Tibial nerve (tissue), 4 donors: ENCODE results near the gene NCAPH2. TPM values are rescaled to one million over a fixed set of nuclear protein-coding genes. Genes with fewer than 3 reads are reported as not detected.

ENCODE experiments used
- DNase-seq, 2 donors: peaks; one replicate each; pipeline ENCODE4 v3.0.0-alpha.2; 2019; ENCODE audit warnings: low spot score in 2 of 2
- H3K27ac ChIP-seq, 4 donors: fragments of 200-600 bp; sonication (generic) in 3 of 4; one replicate each; pipeline ENCODE4 v1.5.1; 2017 to 2019; ENCODE audit warnings: mild to moderate bottlenecking in 1 of 4
- H3K27me3 ChIP-seq, 2 donors: fragments of 200-600 bp; sonication (generic) in 1 of 2; one replicate each; pipeline versions ENCODE4 v1.5.1 to v1.6.0; 2017 to 2019
- H3K36me3 ChIP-seq, 3 donors: fragments of 200-600 bp; sonication (generic); one replicate each; pipeline ENCODE4 v1.5.1; 2018 to 2019
- H3K4me1 ChIP-seq, 4 donors: fragments of 200-600 bp; sonication (generic) in 3 of 4; one replicate each; pipeline ENCODE4 v1.5.1; 2017 to 2019
- H3K4me3 ChIP-seq, 4 donors: fragments of 200-600 bp; sonication (generic) in 3 of 4; one replicate each; pipeline ENCODE4 v1.5.1; 2017 to 2019; ENCODE audit warnings: mild to moderate bottlenecking in 1 of 4, moderate library complexity in 1 of 4
- H3K9me3 ChIP-seq, 4 donors: fragments of 200-600 bp; sonication (generic) in 3 of 4; one replicate each; pipeline ENCODE4 v1.5.1; 2017 to 2019
- EP300 ChIP-seq, 2 donors: sonication (generic); formaldehyde crosslinking; IDR thresholded peaks; one replicate each; pipeline ENCODE4 v1.6.1; 2017; ENCODE audit warnings: antibody characterized with exemption in 2 of 2, mild to moderate bottlenecking in 1 of 2
- POLR2A ChIP-seq, 2 donors: fragments of 450-650 bp; IDR thresholded peaks; one replicate each; pipeline ENCODE4 v1.6.1; 2017; ENCODE audit warnings: antibody characterized with exemption in 2 of 2, mild to moderate bottlenecking in 2 of 2, moderate library complexity in 2 of 2
- WGBS, 2 donors: methylation state at CpG; one replicate each; pipeline ENCODE4 v1.1.5; 2018; 5-methylcytosine and 5-hydroxymethylcytosine counted together
- total RNA-seq, 4 donors: library from RNA; depleted of rRNA; stranded (reverse); fragments of >200 nt; gene quantifications; one replicate each; pipeline ENCODE4 v1.1.0, GENCODE V29; 2016
- TF ChIP-seq, protein P1 (sequence below), 5 experiments: fragments of 200-600 bp in 3 of 5; fragments of 450-650 bp in 2 of 5; sonication (generic) in 3 of 5; IDR thresholded peaks; one replicate each; pipeline ENCODE4 v1.5.1; 2016 to 2019; ENCODE audit warnings: antibody characterized with exemption in 5 of 5, mild to moderate bottlenecking in 3 of 5, moderate library complexity in 2 of 5

Gene NCAPH2
- total RNA-seq, 4 donors from 2014 or later, result 43.9 to 57.3 (median 45.0) TPM

DNA sequence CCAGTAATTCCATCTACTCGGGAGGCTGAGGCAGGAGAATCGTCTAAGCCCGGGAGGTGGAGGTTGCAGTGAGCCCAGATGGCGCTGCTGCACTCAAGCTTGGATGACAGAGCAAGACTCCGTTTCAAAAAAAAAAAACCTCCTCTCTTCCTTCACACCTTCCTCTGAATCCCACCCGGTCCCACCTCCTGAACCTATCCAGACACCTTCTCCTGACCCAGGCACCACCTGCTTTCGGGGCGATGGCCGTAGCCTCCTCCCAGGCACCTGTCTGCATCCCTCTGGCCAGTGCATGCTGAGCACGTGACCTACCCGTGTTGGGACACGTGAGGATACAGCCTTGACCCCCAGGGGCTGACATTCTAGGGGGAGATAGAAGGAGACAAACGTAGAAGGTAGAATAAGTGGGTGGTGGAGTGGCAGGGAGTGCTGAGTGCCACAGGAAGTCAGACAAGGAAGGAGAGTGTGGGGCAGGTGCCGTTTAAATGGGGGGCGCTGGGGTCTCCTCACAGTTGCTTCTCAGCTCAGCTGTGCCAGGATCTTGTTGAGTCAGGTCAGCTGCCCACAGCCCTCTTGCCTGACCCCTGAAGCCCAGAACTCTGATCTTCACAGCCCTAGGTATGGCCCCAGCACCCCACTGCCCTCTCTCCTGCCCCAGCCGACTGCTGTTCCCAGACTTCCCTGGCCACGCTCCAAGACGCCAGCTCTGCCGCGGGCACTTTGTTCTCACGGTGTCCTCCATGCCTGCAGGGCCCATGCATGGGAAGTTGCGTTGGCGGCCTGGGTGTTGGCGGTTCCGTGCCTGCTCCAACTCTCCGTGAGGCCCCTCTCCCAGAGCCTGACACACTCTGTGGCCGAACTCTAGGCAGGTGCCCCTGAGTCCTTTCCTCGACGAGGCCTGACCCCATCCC is 22.5 kb upstream of the NCAPH2 start:
- no peak for DNase-seq
- Histone ChIP-seq H3K27ac (no peak overlapping the region), H3K9me3 (no peaks in the 10 kb centered on the region), H3K4me3 (no peak overlapping the region), H3K4me1 (peaks cover 0 to 14% (median 7%) of the 10 kb centered on the region in 4 donors), H3K36me3 (no peaks in the 10 kb centered on the region), H3K27me3 (peaks cover 4 to 55% of the 10 kb centered on the region in 2 donors)
- no peak for TF ChIP-seq POLR2A (IDR thresholded peaks at IDR 0.05)
- TF ChIP-seq, protein P1, sequence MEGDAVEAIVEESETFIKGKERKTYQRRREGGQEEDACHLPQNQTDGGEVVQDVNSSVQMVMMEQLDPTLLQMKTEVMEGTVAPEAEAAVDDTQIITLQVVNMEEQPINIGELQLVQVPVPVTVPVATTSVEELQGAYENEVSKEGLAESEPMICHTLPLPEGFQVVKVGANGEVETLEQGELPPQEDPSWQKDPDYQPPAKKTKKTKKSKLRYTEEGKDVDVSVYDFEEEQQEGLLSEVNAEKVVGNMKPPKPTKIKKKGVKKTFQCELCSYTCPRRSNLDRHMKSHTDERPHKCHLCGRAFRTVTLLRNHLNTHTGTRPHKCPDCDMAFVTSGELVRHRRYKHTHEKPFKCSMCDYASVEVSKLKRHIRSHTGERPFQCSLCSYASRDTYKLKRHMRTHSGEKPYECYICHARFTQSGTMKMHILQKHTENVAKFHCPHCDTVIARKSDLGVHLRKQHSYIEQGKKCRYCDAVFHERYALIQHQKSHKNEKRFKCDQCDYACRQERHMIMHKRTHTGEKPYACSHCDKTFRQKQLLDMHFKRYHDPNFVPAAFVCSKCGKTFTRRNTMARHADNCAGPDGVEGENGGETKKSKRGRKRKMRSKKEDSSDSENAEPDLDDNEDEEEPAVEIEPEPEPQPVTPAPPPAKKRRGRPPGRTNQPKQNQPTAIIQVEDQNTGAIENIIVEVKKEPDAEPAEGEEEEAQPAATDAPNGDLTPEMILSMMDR (IDR thresholded peaks at IDR 0.05), result no peak
- TF ChIP-seq EP300 (IDR thresholded peaks at IDR 0.05), result no peak
- WGBS, 2 donors, result 65 to 70% methylated on average over 29 of the region's 29 CpGs

DNA sequence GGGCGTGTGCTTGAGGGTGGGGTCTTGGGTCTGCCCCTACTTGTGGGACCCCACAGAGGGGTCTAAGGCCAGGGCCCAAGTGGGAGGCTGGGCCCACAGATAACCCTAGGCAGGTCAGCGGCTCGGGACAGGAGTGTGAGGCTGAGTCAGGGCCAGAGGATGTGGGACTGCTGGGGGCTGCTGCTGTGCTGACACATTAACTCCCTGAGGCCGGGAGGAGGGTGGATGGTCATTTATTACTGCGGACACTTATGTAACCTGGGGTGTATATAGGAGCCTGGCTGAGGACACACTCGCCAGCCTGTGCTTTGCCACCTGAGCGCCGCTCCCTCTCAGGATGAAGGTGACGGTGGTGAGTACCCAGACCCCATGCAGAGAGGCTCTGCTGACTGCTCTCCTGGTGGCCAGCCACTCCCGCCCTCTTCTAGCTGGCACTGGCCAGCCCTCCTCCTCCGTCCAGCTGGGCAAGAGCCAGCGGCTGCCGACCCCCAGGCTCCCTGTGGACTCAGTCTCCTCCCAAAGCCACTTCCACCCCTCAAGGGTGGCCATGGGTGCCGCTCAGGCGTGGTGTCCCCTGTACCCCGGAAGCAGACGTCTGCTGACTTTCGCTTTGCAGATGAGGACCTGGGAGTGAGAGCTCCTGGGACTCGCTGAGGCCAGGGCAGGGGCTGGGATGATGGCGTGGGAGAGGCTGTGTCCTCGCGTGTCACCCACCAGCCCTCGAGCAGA is 21.3 kb upstream of the NCAPH2 start, which contains the start of gene MIOX:
TSS of gene MIOX (plus strand) at position 299 of the 729 bp plus-strand sequence. CDS start at position 338, 39 bp downstream.
- Histone ChIP-seq H3K4me3 (no peak within 1 kb of the TSS), H3K9me3 (no peaks in the 10 kb centered on the region), H3K27ac (no peak within 1 kb of the TSS), H3K4me1 (peaks cover 0 to 9% (median 2%) of the 10 kb centered on the region in 4 donors), H3K27me3 (peaks cover 4 to 44% of the 10 kb centered on the region in 2 donors), H3K36me3 (no peaks in the 10 kb centered on the region)
- TF ChIP-seq POLR2A (IDR thresholded peaks at IDR 0.05), result no peak
- TF ChIP-seq, protein P1 (IDR thresholded peaks at IDR 0.05), result no peak
- no peak for TF ChIP-seq EP300 (IDR thresholded peaks at IDR 0.05)
- WGBS, 2 donors, result 61 to 76% methylated on average over 10 to 20 of the region's 23 CpGs
- no peak for DNase-seq

DNA sequence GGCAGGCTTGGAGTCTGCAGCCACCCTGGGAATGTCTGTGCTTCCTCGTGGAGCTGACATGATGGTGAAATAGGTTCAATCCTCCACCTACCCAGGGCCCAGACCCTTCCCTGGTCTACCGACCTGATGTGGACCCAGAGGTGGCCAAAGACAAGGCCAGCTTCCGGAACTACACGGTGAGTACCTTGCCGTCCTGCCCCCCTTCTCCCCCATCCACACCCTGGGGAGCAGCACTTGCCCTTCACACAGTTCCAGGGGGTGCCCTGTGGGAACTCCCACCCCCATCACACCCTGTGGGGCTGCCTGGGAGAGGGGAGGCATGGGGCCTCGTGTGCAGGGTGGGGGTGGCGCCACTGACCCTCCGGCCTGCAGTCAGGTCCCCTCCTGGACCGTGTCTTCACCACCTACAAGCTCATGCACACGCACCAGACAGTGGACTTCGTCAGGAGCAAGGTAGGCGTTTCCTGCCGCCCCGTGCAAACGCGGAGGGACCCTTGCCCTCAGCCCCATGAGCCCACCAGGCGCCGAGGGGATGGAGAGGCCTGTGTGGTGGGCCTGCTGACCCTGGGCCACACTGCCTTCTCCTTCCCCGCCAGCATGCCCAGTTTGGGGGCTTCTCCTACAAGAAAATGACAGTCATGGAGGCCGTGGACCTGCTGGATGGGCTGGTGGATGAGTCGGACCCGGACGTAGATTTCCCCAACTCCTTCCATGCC is 20.6 kb upstream of the NCAPH2 start:
- no peaks in the 10 kb centered on the region for H3K9me3 ChIP-seq
- DNase-seq, result no peak
- TF ChIP-seq EP300 (IDR thresholded peaks at IDR 0.05), result no peak
- TF ChIP-seq POLR2A (IDR thresholded peaks at IDR 0.05), result no peak
- TF ChIP-seq, protein P1 (IDR thresholded peaks at IDR 0.05), result no peak
- H3K36me3 ChIP-seq, result no peaks in the 10 kb centered on the region
- peaks cover 0 to 36% of the 10 kb centered on the region in 2 donors for H3K27me3 ChIP-seq
- H3K4me1 ChIP-seq, result peaks cover 0 to 1% (median 0%) of the 10 kb centered on the region in 4 donors
- 79 to 83% methylated on average over 19 to 23 of the region's 23 CpGs for WGBS, 2 donors
- H3K27ac ChIP-seq, result no peak overlapping the region
- no peak overlapping the region for H3K4me3 ChIP-seq

DNA sequence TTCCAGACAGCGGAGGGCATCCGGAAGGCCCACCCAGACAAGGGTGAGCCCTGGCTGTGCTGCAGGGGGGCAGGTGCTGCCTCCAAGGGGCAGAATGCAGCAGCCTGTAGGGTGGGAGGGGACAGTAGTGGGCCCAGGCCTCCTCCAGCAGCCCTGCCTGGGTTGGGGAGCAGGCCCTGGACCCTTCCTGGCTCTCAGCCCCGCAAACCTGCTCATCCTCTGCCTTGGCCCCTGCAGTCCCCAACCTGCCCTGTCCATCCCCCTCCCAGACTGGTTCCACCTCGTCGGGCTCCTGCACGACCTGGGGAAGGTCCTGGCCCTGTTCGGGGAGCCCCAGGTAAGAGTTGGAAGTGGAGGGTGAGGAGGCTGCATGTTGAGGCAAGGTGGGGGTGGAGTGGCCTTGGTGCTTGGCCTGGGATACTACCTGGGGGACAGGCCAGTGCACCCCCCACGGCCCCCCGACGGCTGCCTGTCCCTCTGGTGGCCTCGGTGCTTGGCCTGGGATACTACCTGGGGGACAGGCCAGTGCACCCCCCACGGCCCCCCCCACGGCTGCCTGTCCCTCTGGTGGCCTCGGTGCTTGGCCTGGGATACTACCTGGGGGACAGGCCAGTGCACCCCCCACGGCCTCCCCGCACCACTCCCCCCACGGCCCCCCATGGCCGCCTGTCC is 19.9 kb upstream of the NCAPH2 start:
- no peak for DNase-seq
- Histone ChIP-seq H3K4me1 (no peaks in the 10 kb centered on the region), H3K9me3 (no peaks in the 10 kb centered on the region), H3K36me3 (no peaks in the 10 kb centered on the region), H3K27ac (no peak overlapping the region), H3K27me3 (peaks cover 0 to 29% of the 10 kb centered on the region in 2 donors), H3K4me3 (no peak overlapping the region)
- WGBS, 2 donors, result 77 to 81% methylated on average over 7 to 10 of the region's 18 CpGs
- TF ChIP-seq POLR2A (IDR thresholded peaks at IDR 0.05) (no peak), EP300 (IDR thresholded peaks at IDR 0.05) (no peak)
- TF ChIP-seq, protein P1 (IDR thresholded peaks at IDR 0.05), result no peak
